HG03066 (cell line): ENCODE results near the gene ITIH2.
A peak's percentile ranks its signal among the peaks of the same experiment; 100 is the strongest.
"Not testable (repeated sequence)": the region's sequence is repeated elsewhere in the genome, so short reads cannot be mapped to it uniquely, and the experiment has no call there.

Experiments used
- ATAC-seq: cut with Tn5 transposase; IDR thresholded peaks from one replicate; pipeline ENCODE4 v1.9.1; 2021; ENCODE audit warnings: low read depth; ENCODE audit not compliant: unreplicated experiment

ITIH2 gene, protein sequence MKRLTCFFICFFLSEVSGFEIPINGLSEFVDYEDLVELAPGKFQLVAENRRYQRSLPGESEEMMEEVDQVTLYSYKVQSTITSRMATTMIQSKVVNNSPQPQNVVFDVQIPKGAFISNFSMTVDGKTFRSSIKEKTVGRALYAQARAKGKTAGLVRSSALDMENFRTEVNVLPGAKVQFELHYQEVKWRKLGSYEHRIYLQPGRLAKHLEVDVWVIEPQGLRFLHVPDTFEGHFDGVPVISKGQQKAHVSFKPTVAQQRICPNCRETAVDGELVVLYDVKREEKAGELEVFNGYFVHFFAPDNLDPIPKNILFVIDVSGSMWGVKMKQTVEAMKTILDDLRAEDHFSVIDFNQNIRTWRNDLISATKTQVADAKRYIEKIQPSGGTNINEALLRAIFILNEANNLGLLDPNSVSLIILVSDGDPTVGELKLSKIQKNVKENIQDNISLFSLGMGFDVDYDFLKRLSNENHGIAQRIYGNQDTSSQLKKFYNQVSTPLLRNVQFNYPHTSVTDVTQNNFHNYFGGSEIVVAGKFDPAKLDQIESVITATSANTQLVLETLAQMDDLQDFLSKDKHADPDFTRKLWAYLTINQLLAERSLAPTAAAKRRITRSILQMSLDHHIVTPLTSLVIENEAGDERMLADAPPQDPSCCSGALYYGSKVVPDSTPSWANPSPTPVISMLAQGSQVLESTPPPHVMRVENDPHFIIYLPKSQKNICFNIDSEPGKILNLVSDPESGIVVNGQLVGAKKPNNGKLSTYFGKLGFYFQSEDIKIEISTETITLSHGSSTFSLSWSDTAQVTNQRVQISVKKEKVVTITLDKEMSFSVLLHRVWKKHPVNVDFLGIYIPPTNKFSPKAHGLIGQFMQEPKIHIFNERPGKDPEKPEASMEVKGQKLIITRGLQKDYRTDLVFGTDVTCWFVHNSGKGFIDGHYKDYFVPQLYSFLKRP

DNA sequence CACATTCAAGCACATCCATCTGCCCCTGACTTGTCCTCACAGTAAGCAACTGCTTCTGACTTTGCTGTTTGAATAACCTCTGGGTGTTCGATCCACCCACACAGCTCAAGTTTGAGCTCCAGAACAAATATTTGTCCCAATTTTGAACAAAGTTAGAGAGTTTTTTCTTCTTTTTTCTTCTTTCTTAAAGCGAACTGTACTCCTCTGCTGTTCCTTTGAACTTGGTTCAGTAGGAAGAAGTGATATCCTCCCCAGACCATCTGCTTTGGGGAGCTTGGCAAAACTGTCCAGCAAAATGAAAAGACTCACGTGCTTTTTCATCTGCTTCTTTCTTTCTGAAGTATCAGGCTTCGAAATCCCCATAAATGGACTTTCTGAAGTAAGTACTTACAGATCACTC lies at the start of gene ITIH2:
ITIH2 (plus strand) TSS at position 177 of the 400 bp plus-strand sequence; CDS start at position 296, 119 bp downstream.
- ATAC-seq: no peak

DNA sequence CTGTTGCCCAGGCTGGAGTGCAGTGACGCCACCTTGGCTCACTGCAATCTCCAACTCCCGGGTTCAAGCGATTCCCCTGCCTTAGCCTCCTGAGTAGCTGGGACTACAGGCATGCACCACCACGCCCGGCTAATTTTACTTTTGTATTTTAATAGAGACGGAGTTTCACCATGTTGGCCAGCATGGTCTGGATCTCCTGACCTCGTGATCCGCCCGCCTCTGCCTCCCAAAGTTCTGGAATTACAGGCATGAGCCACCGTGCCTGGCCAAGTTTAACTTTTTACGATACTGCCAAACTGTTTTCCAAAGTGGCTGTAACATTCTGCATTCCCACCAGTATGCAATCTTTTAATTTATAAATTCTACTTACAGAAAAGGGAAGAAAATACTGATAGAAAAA lies 46.0 kb upstream of the ITIH2 start:
- ATAC-seq: not testable (repeated sequence)

DNA sequence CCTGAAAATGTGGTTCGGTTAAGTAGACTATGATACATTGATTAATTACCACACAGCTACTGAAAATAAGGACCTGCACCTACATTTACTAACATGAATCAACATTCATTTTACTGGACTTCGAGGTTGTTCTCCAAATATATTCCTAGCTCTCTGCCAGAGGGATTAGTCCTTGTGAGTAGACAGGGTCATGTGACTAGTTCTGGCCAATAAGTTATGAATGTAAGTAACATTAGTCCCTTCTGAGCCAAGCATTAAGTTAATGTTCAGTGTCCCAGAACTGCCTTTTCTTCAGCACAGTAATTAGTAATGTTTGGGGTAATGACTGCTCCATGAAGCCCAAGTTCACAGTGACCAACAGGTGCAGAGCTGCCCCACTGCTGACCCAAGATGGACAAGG lies 45.6 kb upstream of the ITIH2 start:
- ATAC-seq: no peak

DNA sequence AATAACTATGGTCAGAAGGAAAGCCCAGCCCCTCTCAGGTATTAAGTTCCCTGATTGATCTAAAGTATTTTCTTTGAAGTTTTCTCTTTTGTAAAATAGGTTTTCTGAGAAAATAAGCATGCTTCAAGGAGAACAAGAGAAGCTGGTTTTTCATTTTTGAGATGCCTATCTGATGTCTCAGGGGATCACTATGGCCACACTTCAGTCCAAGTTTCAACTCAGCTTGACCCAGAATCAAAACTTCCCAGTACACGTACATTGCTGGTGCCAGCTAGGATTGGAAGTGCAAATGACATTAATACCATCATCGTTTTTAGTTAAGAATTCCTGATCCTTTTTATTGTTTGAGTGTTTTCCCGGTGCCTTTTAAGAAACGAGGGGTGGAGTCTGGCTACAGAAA lies 43.6 kb upstream of the ITIH2 start:
- no peak for ATAC-seq

DNA sequence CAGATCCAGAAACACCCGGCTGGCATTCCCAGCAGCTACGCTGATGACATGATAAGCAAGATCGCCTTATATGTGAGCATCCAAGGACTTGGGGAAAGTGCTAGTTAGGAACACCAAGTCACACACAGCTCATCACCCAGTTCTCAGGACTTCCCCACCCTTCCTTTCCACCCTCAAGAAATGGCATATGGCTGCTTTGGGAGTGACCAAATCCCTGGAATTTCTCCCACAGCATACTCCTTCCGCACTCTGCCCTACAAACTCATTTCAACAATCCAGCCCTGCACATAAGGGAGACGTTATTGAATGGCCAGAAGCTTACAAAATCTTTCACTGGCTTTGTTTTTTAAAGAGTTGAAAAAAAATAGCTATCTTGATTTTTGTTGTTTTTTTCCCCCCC lies 40.6 kb upstream of the ITIH2 start:
- no peak for ATAC-seq

DNA sequence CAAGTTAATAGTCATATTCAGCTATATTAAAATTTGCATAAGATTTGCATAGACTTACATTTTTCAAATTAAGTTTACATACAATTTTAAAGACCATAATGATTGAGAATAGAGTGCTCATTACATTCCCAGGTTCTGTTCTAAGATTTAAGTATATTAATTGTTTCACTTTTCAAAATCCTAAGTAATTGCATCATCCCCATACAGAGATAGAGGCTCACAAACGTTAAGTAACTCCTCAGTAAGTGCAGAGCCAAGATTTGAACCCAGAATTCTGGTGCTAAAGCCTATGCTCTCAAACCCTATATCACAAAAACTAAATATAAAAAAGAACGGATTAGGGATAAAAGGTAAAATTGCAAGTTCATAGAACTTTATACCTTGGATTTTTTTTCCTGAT lies 38.4 kb upstream of the ITIH2 start:
- no peak for ATAC-seq

DNA sequence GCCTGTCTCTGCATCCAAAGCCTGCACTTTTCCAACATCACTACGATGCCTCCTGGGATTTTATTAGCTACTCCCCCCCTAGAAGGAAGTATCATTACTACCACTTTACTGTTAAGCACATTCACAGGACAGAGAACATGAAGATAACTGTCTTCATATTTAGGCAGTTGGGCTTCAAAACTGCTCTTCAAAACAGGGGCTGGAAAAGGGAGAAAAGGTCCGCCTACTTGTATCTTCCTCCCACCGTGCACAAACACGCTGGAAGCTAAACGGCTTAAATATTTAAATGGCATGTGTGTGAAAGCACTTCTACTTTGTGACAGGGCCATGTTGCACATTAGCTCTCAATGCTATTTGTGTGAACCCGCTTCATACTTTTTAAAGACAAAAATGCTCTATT lies 37.3 kb upstream of the ITIH2 start:
- no peak for ATAC-seq

DNA sequence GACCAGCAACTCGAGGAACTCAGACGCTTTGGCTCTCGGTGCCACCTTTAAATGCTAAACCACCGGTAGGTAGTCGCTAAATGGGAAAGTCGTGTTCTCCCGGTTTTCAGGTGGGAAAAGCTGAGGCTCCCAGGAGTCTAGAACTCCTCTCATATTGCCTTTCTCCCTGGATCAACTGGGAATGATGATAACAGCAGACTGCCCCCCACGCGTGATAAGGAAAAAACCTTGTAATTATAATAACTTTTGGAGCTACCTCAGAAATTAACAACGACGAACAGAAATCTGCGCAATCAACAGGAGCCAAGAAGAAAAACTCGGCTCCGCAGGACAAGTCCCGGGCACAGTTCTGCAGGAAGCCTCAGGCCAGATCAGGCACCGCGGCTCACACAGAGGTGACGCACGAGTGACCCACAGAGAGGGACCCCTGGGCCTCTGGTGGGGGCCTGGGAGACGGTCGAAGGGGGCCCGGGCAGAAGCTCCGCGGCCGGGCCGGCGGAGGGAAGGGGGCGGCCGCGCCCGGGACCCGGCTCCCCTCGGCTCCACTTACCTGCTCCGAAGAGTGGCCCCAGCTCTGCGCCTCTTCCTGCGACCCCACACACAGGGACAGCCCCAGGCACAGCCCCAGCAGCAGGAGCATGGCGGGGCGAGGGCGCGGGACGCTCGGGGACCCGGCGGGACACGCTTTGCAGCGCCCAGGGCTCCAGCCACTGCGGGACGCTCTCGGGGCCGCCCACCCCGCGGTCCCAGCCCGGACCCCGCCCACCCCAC lies 36.7 kb upstream of the ITIH2 start, which contains the start of gene ITIH5:
ITIH5 (minus strand) TSS at position 714 of the 771 bp plus-strand sequence; CDS start at position 640, 74 bp downstream.
- ATAC-seq: no peak

DNA sequence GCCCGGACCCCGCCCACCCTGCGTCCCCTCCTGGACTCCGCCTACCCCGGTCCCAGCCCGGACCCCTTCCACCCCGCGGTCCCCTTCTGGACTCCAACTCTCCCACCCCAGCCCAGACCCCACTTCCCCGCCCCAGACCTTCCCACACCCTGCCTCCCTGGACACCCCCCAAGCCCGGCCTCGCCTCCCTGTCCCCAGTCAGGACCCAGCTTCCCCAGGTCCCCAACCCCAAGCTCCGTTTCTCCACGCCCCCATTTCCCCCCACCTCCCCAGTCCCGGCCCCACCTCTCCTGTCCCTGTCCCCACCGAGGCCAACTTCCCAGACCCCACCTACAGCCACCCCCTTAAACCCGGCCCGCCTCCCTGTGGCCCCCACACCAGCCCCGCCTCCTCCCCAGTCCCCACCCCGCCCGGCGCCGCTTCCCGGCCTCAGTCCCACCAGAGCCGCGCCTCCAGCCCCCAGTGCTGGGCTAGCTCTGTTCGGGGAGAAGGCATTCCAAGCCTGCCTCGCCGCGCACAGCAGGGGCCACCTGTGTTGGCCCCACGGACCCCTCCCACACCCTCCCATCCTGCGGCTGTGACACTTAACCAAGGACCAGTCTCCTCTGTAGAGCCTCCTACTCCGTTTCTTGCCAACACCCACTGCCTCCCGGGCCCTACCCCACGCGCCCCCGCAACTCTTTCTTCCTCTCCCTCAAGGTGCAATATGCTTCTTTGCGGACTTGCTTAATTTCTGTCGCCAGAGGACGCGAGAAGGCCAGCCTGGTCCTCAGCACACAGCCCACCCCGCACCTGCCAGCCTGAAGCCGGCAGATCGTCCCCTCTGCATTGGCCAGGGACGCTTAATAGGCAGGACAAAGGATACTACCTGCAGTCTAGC lies 35.6 kb upstream of the ITIH2 start:
- no peak for ATAC-seq

DNA sequence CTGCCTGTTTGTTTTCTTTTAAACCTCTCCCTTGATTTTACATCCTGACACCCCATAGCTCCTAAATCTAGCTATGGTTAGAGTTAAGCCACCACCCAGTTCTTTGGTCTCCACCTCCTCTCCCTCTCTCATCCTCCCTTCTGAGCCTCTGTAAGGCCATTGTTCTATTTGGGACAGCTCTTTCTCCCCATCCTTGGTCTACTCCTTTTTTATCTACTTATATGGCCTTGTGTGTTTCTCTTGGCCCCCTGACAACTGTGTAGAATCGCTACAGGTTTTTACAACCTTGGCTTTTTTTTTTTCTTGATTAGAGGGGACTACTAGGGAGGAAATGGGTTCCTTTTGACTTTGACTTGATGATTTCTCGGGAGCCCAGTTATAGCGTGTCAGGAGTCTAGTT lies 33.0 kb upstream of the ITIH2 start:
- ATAC-seq: no peak

DNA sequence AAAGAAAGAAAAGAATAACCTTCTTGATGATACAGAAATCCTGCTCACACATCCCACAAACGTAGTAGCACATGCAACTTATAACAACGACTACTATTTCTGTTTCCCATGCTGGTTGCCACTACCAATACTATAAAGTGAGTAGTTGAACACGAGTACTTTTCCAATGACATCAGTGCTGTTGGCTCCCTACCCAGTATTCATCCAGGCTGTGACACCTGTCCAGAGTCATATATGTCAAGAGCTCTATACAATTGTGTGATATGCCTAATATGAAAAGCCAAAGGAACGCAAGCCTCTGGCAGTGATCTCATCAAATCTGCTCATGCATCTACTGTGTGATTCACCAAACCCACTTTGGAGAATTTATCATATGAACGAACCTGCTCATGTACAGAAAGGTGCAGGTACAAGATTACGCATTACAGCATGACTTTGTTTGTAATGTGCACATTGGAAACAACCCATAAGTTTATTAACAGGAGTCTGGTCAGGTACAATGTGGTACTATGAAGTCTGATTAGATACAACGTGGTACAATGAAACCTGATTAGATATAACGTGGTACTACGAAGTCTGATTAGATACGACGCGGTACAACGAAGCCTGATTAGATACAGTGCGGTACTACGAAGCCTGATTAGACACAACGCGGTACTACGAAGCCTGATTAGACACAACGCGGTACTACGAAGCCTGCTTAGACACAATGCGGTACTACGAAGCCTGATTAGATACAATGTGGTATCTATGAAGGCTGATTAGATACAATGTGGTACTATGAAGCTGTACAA lies 30.6 kb upstream of the ITIH2 start:
- no peak for ATAC-seq

DNA sequence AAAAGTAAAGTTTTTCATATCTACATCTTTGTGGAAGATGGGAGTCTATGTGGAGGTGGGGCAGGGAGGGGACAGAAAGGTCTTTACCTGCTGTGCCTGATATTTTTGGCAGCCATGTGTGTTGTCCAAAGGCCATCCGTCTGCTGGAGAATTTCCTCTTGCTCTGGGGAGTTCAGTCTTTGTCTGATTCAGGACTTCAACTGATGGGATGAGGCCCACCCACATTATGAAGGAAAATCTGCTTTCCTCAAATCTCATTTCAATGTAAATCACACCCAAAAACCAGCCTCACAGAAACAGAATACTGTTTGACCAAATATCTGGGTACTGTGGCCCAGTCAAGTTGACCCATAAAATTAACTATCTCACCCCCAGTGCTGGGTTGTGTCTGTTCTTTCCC lies 23.9 kb upstream of the ITIH2 start:
- no peak for ATAC-seq

DNA sequence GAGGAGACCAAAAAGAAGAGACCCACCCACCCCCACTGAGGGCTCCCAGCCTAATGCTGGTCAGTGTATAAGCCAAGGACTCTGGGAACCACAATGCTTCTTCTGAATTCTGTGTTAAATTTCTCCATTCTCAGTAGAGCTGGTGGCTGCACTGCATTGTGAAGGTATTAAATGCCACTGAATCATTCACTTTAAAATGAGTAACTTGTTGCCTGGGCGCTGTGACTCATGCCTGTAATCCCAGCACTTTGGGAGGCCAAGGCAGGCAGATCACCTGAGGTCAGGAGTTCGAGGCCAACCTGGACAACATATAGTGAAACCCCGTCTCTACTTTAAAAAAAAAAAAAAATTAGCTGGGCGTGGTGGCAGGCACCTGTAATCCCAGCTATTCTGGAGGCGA lies 23.0 kb upstream of the ITIH2 start:
- ATAC-seq: not testable (repeated sequence)

DNA sequence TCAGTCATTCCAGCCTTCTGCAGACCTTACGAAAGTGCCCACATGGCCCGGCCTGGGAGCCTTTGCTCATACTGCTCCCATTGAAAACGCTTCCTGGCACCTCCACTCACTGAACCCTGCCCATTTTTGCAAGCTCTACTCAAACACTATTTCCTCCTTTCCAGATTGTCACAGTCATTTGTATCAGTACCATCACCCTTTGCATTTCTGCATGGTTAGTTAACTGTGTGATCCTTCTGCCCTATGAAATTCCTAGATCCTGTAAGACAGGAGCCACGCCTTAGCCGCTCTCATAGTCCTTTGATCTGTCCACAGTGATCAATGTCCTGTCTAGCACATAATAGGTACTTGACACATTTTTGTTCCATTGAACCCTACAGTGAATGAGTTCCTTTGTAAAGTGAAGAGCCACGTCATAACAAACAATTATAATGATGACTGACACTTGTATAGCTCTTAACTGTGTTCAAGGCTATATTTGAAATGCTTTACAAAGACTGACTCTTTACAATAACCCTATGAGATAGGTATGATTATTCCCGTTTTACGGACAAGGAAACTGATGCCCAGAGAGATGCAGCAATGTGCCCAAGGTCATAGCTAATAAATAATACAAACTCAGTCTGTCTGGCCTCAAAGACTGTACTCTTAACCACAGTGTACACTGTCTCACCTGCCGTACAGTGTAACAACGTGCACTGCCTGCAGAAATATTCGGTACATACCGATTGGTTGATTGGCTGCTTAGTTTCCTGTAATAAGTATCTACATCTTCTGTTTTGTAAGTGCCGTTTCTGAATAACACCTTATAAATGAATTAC lies 16.6 kb upstream of the ITIH2 start:
- ATAC-seq: no peak

DNA sequence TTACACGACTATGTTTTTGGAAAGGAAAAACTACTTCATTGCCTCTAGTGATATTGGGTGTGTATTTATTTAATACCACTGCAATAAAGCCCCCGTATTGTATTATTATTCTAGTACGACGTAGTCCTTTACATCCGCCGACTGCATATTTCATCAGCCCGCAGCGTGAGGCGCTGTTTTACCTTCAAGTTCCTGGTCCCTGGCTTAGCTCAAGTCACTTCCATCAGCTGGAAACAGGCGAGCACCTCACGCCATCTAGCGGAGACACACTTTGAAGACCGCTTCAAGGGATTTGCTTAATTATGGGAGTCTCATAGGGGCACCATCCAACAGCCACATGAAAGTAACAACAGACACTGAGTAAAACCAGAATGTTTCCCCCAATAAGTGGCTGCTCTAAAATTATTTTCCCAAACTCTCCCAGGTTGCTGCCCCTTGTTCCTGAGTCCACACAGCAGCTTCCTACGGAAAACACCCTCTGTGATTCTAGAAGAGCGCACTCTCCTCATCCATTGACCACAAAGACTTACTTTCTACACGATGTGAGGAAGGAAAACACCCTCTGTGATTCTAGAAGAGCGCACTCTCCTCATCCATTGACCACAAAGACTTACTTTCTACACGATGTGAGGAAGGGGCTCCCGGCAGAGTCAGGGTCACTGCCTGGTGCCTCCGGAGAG lies 15.7 kb upstream of the ITIH2 start:
- ATAC-seq: peak; percentile 95

DNA sequence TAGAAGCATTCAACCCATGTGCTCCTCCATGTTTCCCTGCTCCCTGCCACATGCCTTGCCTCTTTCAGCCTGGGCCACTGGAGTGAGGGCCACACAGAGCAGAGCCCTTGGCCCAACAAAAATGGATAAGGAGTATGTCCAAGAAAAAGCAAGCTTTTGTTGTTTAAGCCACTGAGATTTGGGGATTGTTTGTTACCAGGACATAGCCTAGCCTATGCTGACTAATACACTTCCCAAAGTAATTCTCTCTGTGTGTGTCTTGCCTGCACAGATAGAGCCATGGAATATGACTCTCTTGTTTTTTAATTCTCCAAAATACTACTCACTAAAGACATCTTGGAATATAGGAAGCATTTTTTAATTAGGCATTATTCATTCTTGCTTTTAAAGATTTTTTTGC lies 13.5 kb upstream of the ITIH2 start:
- no peak for ATAC-seq

DNA sequence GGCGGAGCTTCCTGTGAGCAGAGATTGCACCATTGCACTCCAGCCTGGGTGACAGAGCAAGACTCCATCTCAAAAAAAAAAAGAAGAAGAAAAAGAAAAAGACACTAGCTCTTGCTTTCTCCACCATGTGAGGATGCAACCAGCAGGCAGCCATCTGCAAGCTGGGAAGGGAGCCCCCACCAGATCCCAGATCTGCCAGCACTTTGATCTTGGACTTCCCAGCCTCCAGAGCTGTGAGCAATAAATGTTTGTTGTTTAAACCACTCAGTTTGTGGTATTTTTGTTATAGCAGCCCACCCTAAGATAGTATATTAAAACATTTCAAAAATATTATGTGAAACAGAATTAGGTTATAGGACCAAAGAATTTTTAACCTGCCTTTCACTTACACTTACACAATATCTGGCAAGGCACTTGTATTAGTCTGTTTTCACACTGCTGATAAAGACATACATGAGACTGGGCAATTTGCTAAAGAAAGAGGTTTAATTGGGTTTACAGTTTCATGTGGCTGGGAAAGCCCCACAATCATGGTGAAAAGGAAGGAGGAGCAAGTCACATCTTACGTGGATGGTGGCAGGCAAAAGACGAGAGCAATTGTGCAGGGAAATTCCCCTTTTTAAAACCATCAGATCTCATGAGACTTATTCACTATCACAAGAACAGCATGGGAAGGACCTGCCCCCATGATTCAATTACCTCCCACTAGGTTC lies 12.1 kb upstream of the ITIH2 start:
- not testable (repeated sequence) for ATAC-seq
